ENCODE results near the gene SLCO1A2. TPM values are rescaled to one million over a fixed set of nuclear protein-coding genes. Genes with fewer than 3 reads are reported as not detected.

The SLCO1A2 gene
- total RNA-seq, 1 donor from 2014 or later, result 0.02 TPM

DNA sequence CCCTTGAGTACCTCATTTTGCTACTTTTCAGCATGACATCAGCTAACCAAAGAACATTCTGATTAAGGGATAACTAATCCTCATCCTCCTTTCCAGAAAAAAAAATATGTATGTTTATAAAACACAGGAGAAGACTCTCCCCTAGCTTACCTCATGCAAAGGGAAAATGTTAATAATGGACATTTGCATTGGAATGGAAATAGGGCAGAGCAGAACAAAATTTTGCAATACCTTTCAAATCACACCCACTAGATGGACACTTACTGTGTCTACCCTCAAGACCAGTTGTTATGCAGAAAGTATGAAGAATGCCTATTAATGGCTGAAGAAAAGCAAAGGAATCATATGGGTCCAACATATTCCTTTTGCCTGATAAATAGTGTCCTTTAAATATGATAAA is 8.9 kb upstream of the SLCO1A2 start:
- intact Hi-C loops (cut with micrococcal nuclease), result no loop called here
- Mint-ChIP-seq H3K4me1 (no peaks in the 10 kb centered on the region), H3K27me3 (peaks cover 1% of the 10 kb centered on the region)

DNA sequence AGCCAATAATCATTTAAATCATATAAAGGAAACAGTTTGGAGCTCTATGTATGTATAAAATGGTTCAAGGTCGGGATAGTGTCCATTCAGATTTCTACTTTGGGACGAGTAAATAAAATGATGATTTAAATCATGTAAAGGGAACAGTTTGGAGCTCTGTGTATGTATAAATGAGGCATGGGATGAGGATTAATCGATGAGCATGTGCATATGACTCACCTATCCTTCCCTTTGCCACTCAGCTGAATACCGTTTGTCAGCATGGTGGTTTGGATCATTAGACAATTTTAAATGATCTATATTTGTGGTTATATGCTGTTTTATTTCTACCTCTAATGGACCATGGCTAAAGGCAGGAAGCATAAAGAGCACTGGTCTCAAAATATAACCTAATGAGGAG is 7.1 kb upstream of the SLCO1A2 start:
- peaks cover 1% of the 10 kb centered on the region for H3K27me3 Mint-ChIP-seq
- H3K4me3 Mint-ChIP-seq, result no peak overlapping the region
- H3K4me1 Mint-ChIP-seq, result no peaks in the 10 kb centered on the region
- H3K36me3 Mint-ChIP-seq (ENCODE audit: low read depth), result no peaks in the 10 kb centered on the region
- H3K27ac Mint-ChIP-seq, result no peak overlapping the region
- DNase-seq, result no peak
- intact Hi-C loops (cut with micrococcal nuclease), result no loop called here
- no peaks in the 10 kb centered on the region for H3K9me3 Mint-ChIP-seq

More for the DNA sequence above, 8.9 kb upstream of the SLCO1A2 start:
- no peak for DNase-seq
- Mint-ChIP-seq H3K9me3 (no peaks in the 10 kb centered on the region), H3K27ac (no peak overlapping the region), H3K36me3 (ENCODE audit: low read depth) (no peaks in the 10 kb centered on the region), H3K4me3 (no peak overlapping the region)

DNA sequence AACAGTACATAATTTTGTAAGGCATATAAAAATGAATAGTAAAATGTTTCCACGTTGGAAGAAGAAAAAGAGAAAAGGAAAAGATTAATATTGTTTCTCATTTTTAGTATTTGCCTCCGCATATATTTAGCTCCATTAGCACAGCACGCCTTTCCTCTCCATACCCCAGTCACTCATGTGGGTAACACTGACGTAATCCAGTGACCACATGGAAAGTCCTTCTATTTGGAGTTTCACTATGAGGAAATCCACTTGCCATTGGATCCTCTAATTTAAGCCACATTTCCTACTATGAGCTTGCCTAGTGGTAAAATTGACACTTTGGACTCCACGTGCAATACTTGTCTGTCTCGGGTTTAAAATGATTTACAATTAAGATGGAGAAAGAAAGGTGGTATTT is 5.7 kb upstream of the SLCO1A2 start:
- Mint-ChIP-seq H3K27ac (no peak overlapping the region), H3K9me3 (no peaks in the 10 kb centered on the region), H3K27me3 (peaks cover 1% of the 10 kb centered on the region), H3K4me3 (no peak overlapping the region), H3K36me3 (ENCODE audit: low read depth) (no peaks in the 10 kb centered on the region), H3K4me1 (no peaks in the 10 kb centered on the region)
- intact Hi-C loops (cut with micrococcal nuclease), result no loop called here
- no peak for DNase-seq

DNA sequence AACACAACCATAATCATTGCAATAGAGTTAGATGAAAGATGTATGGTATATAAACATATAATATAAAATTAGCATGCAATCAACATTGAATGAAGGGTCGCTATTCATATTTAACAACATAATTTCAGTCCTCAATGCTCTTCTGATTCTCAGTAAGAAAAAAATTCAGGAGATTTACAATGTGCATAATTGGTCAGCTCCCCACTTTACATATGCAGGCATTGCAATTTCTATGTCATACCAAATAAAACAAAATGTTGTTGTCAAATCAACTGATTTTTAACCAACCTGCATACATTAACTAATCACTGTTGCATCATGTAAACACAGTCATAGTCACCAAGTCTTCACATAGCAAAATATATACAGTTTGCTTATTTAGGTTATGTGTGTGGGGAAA is 5.2 kb upstream of the SLCO1A2 start:
- Mint-ChIP-seq H3K36me3 (ENCODE audit: low read depth) (no peaks in the 10 kb centered on the region), H3K9me3 (no peaks in the 10 kb centered on the region), H3K4me1 (no peaks in the 10 kb centered on the region), H3K27ac (no peak overlapping the region), H3K27me3 (peaks cover 3% of the 10 kb centered on the region), H3K4me3 (no peak overlapping the region)
- no peak for DNase-seq
- intact Hi-C loops (cut with micrococcal nuclease), result no loop called here

DNA sequence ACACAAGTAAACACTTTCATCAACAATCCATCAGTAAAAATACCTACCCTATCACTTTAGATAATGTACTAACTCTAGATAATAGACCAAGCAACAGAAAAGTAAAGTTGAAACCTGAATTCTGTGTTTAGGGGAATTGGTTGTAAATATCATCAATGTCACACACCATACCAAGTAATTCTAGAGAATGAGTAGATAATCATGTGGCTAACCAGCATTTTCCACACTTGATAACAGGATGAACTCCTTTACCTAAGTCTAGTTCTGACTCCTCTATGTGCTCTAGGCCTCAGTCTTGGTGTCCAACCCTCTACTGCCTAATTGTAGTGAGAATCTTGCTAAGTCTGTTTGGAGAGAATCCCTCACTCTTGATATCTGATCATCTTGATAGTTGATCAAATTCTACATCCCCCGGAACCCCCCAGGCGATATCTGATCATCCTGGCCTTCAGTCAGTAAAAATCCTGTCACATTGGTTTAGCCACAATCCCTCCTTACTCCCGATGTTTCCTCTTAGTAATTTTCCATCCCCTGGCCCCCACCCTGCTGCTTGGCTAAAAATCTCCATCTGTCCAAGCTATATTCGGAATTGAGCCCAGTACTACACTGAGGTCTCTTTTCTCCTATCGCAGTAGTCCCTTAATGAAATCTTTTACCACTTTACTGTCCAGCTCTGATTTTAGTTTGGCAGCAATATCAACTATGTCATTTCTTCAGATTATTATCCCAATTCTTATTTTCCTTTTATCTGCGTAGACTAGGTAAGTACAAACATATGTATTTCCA is 3.4 kb upstream of the SLCO1A2 start:
- DNase-seq, result no peak
- Mint-ChIP-seq H3K27me3 (peaks cover 3% of the 10 kb centered on the region), H3K4me1 (no peaks in the 10 kb centered on the region), H3K27ac (no peak overlapping the region), H3K36me3 (ENCODE audit: low read depth) (no peaks in the 10 kb centered on the region), H3K4me3 (no peak overlapping the region), H3K9me3 (no peaks in the 10 kb centered on the region)
- intact Hi-C loops (cut with micrococcal nuclease), result no loop called here

DNA sequence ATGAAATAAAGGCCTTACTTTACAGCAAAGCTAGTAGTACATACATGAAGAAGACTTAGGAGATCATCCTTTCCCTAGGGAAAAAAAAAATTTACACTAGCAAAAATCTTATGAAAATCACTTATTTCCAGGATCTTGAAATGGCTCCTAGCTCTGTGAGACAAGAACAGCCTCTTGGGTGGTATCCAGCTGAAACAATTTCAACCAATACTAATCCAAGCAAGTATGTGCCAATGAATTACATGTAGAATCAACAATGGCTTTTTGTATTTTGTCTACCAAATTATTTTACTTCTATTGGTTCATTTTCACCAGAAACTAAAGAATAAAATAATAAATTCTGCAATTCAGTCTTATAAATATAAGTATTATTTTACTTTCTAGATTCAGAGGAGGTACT is 2.7 kb upstream of the SLCO1A2 start:
- no peak overlapping the region for H3K27ac Mint-ChIP-seq
- DNase-seq, result no peak
- peaks cover 1% of the 10 kb centered on the region for H3K27me3 Mint-ChIP-seq
- H3K4me1 Mint-ChIP-seq, result no peaks in the 10 kb centered on the region
- intact Hi-C loops (cut with micrococcal nuclease), result no loop called here
- no peak overlapping the region for H3K4me3 Mint-ChIP-seq
- no peaks in the 10 kb centered on the region for H3K36me3 Mint-ChIP-seq (ENCODE audit: low read depth)
- no peaks in the 10 kb centered on the region for H3K9me3 Mint-ChIP-seq

DNA sequence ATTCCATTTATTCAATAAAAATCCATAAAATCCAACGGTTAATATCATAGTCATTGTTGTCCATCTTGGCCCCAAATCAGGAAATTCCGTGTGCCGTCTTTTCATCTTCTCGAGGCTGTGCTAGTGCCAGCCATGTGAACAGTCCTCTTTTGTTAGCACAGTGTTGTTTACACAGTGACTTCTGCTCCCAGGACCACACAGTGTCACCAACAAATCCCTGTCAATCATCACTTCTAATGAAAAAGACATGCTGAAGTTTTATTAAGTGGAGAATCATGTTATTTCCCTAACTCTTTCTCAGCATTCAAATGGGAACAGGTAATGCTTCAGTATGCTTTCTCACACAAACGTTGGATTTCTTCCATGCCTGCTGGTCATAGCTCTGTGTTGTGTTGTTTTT is 1.9 kb upstream of the SLCO1A2 start:
- no peaks in the 10 kb centered on the region for H3K4me1 Mint-ChIP-seq
- no peak for DNase-seq
- no peak overlapping the region for H3K4me3 Mint-ChIP-seq
- no peak overlapping the region for H3K27ac Mint-ChIP-seq
- no peaks in the 10 kb centered on the region for H3K36me3 Mint-ChIP-seq (ENCODE audit: low read depth)
- H3K27me3 Mint-ChIP-seq, result peaks cover 1% of the 10 kb centered on the region
- intact Hi-C loops (cut with micrococcal nuclease), result no loop called here
- H3K9me3 Mint-ChIP-seq, result no peaks in the 10 kb centered on the region

DNA sequence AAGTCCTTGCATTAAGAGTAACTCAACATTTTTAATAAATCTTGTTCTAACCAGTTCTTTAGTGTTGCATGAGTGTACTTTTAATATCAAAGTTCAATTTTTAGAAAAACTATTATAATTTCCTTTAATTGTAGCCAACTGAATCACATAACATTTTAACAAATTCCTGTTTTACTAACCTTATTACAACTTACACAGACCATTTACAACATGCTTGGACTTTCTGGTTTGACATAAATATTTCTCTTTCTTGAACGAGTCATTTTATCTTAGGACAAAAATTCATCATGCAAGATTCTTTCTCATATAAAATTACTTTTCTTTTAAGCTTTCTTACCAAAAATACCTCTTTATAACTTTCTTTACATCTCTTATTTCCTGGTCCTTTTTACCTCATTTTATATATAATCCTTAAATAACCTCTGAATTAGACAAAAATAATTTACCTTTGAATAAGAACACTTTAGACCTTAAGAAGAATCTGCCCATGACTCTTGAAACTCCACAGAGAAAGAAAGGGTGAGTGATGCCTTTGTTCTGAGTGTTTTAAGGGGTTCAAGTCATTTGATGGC is 3.9 kb downstream of the SLCO1A2 start:
- Mint-ChIP-seq H3K36me3 (ENCODE audit: low read depth) (no peaks in the 10 kb centered on the region), H3K27ac (no peak overlapping the region), H3K4me3 (no peak overlapping the region), H3K27me3 (peaks cover 1% of the 10 kb centered on the region), H3K4me1 (no peaks in the 10 kb centered on the region), H3K9me3 (peaks cover 12% of the 10 kb centered on the region)
- intact Hi-C loops (cut with micrococcal nuclease), result no loop called here
- DNase-seq, result no peak

DNA sequence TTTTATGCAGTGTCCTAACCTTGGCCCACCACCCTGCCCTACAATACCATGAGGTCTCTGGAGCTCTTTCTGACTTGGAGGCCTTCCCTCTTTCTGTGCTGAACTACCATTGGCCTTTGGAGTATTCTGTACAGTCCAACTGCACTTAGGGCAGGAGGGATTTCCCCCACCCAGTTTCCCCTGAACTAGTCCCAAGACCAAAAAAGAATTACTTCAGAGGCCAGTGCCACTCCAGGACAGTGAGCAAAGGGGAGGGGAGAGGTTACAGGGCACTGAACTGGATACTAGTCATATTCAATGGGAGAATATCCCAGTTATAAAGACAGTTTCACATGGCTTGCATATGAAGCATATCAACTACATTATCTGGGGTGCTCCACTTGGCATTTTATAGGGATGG is 6.1 kb downstream of the SLCO1A2 start:
- peaks cover 12% of the 10 kb centered on the region for H3K9me3 Mint-ChIP-seq
- H3K36me3 Mint-ChIP-seq (ENCODE audit: low read depth), result no peaks in the 10 kb centered on the region
- no peak overlapping the region for H3K27ac Mint-ChIP-seq
- no peaks in the 10 kb centered on the region for H3K27me3 Mint-ChIP-seq
- no peak overlapping the region for H3K4me3 Mint-ChIP-seq
- no peaks in the 10 kb centered on the region for H3K4me1 Mint-ChIP-seq
- DNase-seq, result no peak
- intact Hi-C loops (cut with micrococcal nuclease), result no loop called here

DNA sequence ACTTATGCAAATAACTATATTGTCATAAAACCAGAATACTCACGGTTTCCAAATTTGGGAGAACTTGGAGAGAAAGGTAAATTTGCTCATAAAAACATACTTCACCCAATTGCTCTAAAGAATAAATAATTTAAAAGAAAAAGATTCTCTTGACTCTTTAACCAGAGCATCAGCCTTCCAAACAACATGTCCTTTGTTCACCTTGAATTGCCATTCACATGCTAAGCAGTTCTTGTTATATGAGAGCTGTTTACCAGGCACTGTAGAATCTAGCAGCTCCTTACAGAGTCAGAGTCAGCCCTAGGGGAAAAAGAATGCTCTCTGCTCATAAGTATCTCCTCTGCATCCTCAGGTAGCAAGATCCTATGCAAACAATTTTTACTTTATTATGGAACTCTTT is 10.2 kb downstream of the SLCO1A2 start:
- no peak for DNase-seq
- Mint-ChIP-seq H3K36me3 (ENCODE audit: low read depth) (no peaks in the 10 kb centered on the region), H3K9me3 (peaks cover 8% of the 10 kb centered on the region), H3K27me3 (no peaks in the 10 kb centered on the region), H3K27ac (no peak overlapping the region), H3K4me1 (no peaks in the 10 kb centered on the region), H3K4me3 (no peak overlapping the region)
- intact Hi-C loops (cut with micrococcal nuclease), result no loop called here

DNA sequence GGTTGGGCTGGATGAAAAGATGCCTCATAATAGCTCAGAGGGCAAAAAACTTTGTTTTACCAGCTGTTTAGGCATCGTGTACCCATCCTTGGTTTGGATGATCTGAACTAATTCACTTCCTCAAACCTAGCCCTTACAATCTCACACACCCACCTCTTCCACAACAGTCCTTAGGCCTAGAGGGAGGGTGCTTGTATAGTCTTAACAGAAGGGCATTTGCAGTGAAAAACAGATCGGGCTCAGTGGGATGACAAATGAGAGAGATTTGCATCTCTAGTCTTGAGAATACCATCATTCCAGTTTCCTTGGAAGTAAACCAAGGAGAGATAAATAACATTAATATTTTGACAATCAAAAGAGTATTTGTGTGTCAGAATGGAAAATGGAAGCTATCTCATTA is 11.0 kb downstream of the SLCO1A2 start:
- H3K9me3 Mint-ChIP-seq, result peaks cover 8% of the 10 kb centered on the region
- H3K27me3 Mint-ChIP-seq, result no peaks in the 10 kb centered on the region
- no peak for DNase-seq
- intact Hi-C loops (cut with micrococcal nuclease), result no loop called here
- H3K36me3 Mint-ChIP-seq (ENCODE audit: low read depth), result no peaks in the 10 kb centered on the region
- no peak overlapping the region for H3K27ac Mint-ChIP-seq
- no peaks in the 10 kb centered on the region for H3K4me1 Mint-ChIP-seq
- H3K4me3 Mint-ChIP-seq, result no peak overlapping the region

DNA sequence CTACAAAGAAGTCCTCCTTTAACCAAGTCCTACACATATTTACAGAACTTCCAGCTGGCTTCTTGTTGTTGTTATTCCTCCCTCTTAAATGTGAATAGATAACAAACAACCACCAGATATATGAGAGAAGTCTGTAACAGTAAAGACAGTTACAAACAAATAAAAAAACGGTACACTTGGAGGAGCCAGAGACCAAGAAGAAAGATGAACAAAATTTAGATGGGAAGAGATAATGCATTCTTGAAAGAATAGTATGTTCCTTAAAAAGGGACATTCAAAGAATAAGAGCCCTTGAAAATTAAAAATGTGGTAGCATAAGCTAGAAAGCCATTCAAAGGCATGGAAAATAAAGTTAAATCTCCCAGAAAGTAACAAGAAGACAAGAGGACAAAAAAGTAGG is 25.9 kb downstream of the SLCO1A2 start:
- Mint-ChIP-seq H3K27me3 (peaks cover 7% of the 10 kb centered on the region), H3K27ac (no peak overlapping the region), H3K9me3 (no peaks in the 10 kb centered on the region), H3K4me3 (no peak overlapping the region), H3K4me1 (no peaks in the 10 kb centered on the region), H3K36me3 (ENCODE audit: low read depth) (no peaks in the 10 kb centered on the region)
- intact Hi-C loops (cut with micrococcal nuclease), result no loop called here
- DNase-seq, result no peak

DNA sequence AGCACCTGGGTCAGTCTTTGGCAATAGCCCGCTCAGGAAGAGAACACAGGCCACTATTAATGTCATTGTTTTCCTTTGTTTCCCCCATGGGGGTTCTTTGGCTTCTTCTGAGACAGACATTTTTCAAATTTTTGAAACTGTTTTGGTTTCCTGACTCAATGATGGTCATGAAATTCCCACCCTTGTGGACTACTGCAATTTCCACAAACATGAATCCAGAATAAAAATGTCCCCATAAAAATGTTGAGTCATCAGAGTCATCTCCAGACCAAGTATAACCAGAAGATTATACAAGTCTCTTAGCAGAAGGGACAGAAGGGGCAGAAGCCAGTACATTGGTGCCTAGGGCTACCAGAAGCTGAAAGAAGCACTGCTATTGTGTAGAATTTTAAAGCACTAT is 29.1 kb downstream of the SLCO1A2 start:
- Mint-ChIP-seq H3K27ac (no peak overlapping the region), H3K4me1 (no peaks in the 10 kb centered on the region), H3K4me3 (no peak overlapping the region), H3K9me3 (no peaks in the 10 kb centered on the region), H3K36me3 (ENCODE audit: low read depth) (no peaks in the 10 kb centered on the region), H3K27me3 (peaks cover 13% of the 10 kb centered on the region)
- DNase-seq, result no peak
- intact Hi-C loops (cut with micrococcal nuclease), result no loop called here

DNA sequence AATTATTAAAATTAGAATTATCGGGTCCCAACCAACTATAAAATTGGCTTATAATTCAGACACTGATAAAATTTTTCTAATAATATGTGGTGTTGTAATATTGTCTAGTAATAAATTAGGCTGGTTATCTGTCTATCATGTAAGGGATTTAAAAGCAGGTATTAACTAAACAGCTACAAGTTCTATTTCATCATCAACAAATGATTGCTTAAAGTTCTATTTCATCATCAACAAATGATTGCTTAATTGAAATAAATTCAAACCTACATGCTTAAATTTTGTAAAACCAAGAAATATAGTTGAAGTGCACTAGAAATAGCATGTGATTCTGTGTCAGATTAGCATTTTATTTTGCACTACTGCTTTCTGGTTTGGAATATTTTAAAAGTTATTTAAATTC is 34.1 kb downstream of the SLCO1A2 start:
- Mint-ChIP-seq H3K36me3 (ENCODE audit: low read depth) (no peaks in the 10 kb centered on the region), H3K27me3 (peaks cover 10% of the 10 kb centered on the region), H3K4me1 (peaks cover 4% of the 10 kb centered on the region), H3K9me3 (no peaks in the 10 kb centered on the region), H3K4me3 (no peak overlapping the region), H3K27ac (no peak overlapping the region)
- no peak for DNase-seq
- intact Hi-C loops (cut with micrococcal nuclease), result no loop called here

Data from activated CD4-positive, alpha-beta T cell treated with anti-CD3 and anti-CD28 coated beads, Interleukin-2, amount 10 ng/mL, durations not matched to agents 24 days and 14 days (primary cell).